ENCODE data around the gene PHYKPL.
A peak's percentile ranks its signal among the peaks of the same experiment; 100 is the strongest.
"Not testable (repeated sequence)": the region's sequence is repeated elsewhere in the genome, so short reads cannot be mapped to it uniquely, and the experiment has no call there.

PHYKPL gene

GRCh38 chr5:178249191-178249989, 16.8 kb upstream of the PHYKPL start:
- Mint-ChIP-seq H3K4me3 (peak overlapping the region; percentile 37), H3K9me3 (no peaks in the 10 kb centered on the region), H3K27me3 (no peaks in the 10 kb centered on the region), H3K27ac (peak overlapping the region; percentile 71), H3K36me3 (no peaks in the 10 kb centered on the region), H3K4me1 (peaks cover 9% of the 10 kb centered on the region)

- no peak overlapping the region for H3K4me3 Mint-ChIP-seq
- H3K4me1 Mint-ChIP-seq = peaks cover 9% of the 10 kb centered on the region
- H3K27ac Mint-ChIP-seq = no peak overlapping the region
- no peaks in the 10 kb centered on the region for H3K36me3 Mint-ChIP-seq
- no peaks in the 10 kb centered on the region for H3K9me3 Mint-ChIP-seq
- no peaks in the 10 kb centered on the region for H3K27me3 Mint-ChIP-seq
Measured at GRCh38 chr5:178248750-178249149, 16.1 kb upstream of the PHYKPL start.

GRCh38 chr5:178247481-178248456, 15.2 kb upstream of the PHYKPL start:
- H3K9me3 Mint-ChIP-seq = no peaks in the 10 kb centered on the region
- no peak overlapping the region for H3K4me3 Mint-ChIP-seq
- H3K27me3 Mint-ChIP-seq = no peaks in the 10 kb centered on the region
- no peaks in the 10 kb centered on the region for H3K36me3 Mint-ChIP-seq
- H3K27ac Mint-ChIP-seq = no peak overlapping the region
- H3K4me1 Mint-ChIP-seq = peaks cover 9% of the 10 kb centered on the region

- H3K9me3 Mint-ChIP-seq = no peaks in the 10 kb centered on the region
- H3K27ac Mint-ChIP-seq = no peak overlapping the region
- H3K27me3 Mint-ChIP-seq = no peaks in the 10 kb centered on the region
- peaks cover 14% of the 10 kb centered on the region for H3K4me1 Mint-ChIP-seq
- no peaks in the 10 kb centered on the region for H3K36me3 Mint-ChIP-seq
- H3K4me3 Mint-ChIP-seq = no peak overlapping the region
Measured at GRCh38 chr5:178246624-178247279, 14.2 kb upstream of the PHYKPL start.

GRCh38 chr5:178245389-178245788, 12.8 kb upstream of the PHYKPL start:
- H3K4me3 Mint-ChIP-seq = no peak overlapping the region
- no peaks in the 10 kb centered on the region for H3K27me3 Mint-ChIP-seq
- no peak overlapping the region for H3K27ac Mint-ChIP-seq
- H3K9me3 Mint-ChIP-seq = no peaks in the 10 kb centered on the region
- peaks cover 24% of the 10 kb centered on the region for H3K4me1 Mint-ChIP-seq
- H3K36me3 Mint-ChIP-seq = no peaks in the 10 kb centered on the region

GRCh38 chr5:178244576-178244975, 12.0 kb upstream of the PHYKPL start:
- no peaks in the 10 kb centered on the region for H3K27me3 Mint-ChIP-seq
- H3K27ac Mint-ChIP-seq = no peak overlapping the region
- no peaks in the 10 kb centered on the region for H3K9me3 Mint-ChIP-seq
- no peaks in the 10 kb centered on the region for H3K36me3 Mint-ChIP-seq
- peaks cover 27% of the 10 kb centered on the region for H3K4me1 Mint-ChIP-seq
- no peak overlapping the region for H3K4me3 Mint-ChIP-seq

GRCh38 chr5:178242416-178242815, 9.8 kb upstream of the PHYKPL start:
- Mint-ChIP-seq H3K27me3 (no peaks in the 10 kb centered on the region), H3K4me1 (peaks cover 34% of the 10 kb centered on the region), H3K9me3 (no peaks in the 10 kb centered on the region), H3K27ac (no peak overlapping the region), H3K4me3 (no peak overlapping the region), H3K36me3 (no peaks in the 10 kb centered on the region)

- H3K4me1 Mint-ChIP-seq = peaks cover 36% of the 10 kb centered on the region
- no peak overlapping the region for H3K4me3 Mint-ChIP-seq
- H3K9me3 Mint-ChIP-seq = no peaks in the 10 kb centered on the region
- no peak overlapping the region for H3K27ac Mint-ChIP-seq
- H3K36me3 Mint-ChIP-seq = no peaks in the 10 kb centered on the region
- H3K27me3 Mint-ChIP-seq = no peaks in the 10 kb centered on the region
Measured at GRCh38 chr5:178241688-178242231, 9.2 kb upstream of the PHYKPL start.

- no peaks in the 10 kb centered on the region for H3K36me3 Mint-ChIP-seq
- H3K4me1 Mint-ChIP-seq = peaks cover 36% of the 10 kb centered on the region
- H3K4me3 Mint-ChIP-seq = peak overlapping the region; percentile 62
- no peaks in the 10 kb centered on the region for H3K27me3 Mint-ChIP-seq
- H3K27ac Mint-ChIP-seq = peak overlapping the region; percentile 78
- H3K9me3 Mint-ChIP-seq = no peaks in the 10 kb centered on the region
Measured at GRCh38 chr5:178241231-178241663, 8.6 kb upstream of the PHYKPL start.

GRCh38 chr5:178240766-178241165, 8.2 kb upstream of the PHYKPL start:
- H3K27me3 Mint-ChIP-seq = no peaks in the 10 kb centered on the region
- no peaks in the 10 kb centered on the region for H3K36me3 Mint-ChIP-seq
- peak overlapping the region; percentile 62 for H3K4me3 Mint-ChIP-seq
- H3K9me3 Mint-ChIP-seq = no peaks in the 10 kb centered on the region
- H3K4me1 Mint-ChIP-seq = peaks cover 36% of the 10 kb centered on the region
- peak overlapping the region; percentile 78 for H3K27ac Mint-ChIP-seq

GRCh38 chr5:178240341-178240741, 7.7 kb upstream of the PHYKPL start:
- H3K9me3 Mint-ChIP-seq = no peaks in the 10 kb centered on the region
- no peaks in the 10 kb centered on the region for H3K36me3 Mint-ChIP-seq
- H3K27me3 Mint-ChIP-seq = no peaks in the 10 kb centered on the region
- peaks cover 36% of the 10 kb centered on the region for H3K4me1 Mint-ChIP-seq
- peak overlapping the region; percentile 78 for H3K27ac Mint-ChIP-seq
- H3K4me3 Mint-ChIP-seq = peak overlapping the region; percentile 62

GRCh38 chr5:178239626-178240301, 7.2 kb upstream of the PHYKPL start:
- H3K27me3 Mint-ChIP-seq, H3K36me3 Mint-ChIP-seq, H3K9me3 Mint-ChIP-seq: not testable (repeated sequence)
- peak overlapping the region; percentile 70 for H3K27ac Mint-ChIP-seq
- peak overlapping the region; percentile 15 for H3K4me3 Mint-ChIP-seq
- H3K4me1 Mint-ChIP-seq = peaks cover 40% of the 10 kb centered on the region

GRCh38 chr5:178238711-178239592, 6.3 kb upstream of the PHYKPL start:
- H3K27me3 Mint-ChIP-seq = no peaks in the 10 kb centered on the region
- peak overlapping the region; percentile 59 for H3K27ac Mint-ChIP-seq
- H3K4me1 Mint-ChIP-seq = peaks cover 43% of the 10 kb centered on the region
- H3K9me3 Mint-ChIP-seq = no peaks in the 10 kb centered on the region
- no peak overlapping the region for H3K4me3 Mint-ChIP-seq
- no peaks in the 10 kb centered on the region for H3K36me3 Mint-ChIP-seq

- H3K4me3 Mint-ChIP-seq = no peak overlapping the region
- peaks cover 46% of the 10 kb centered on the region for H3K4me1 Mint-ChIP-seq
- peak overlapping the region; percentile 72 for H3K27ac Mint-ChIP-seq
- H3K27me3 Mint-ChIP-seq = no peaks in the 10 kb centered on the region
- H3K36me3 Mint-ChIP-seq = no peaks in the 10 kb centered on the region
- no peaks in the 10 kb centered on the region for H3K9me3 Mint-ChIP-seq
Measured at GRCh38 chr5:178238313-178238635, 5.7 kb upstream of the PHYKPL start.

All from activated naive CD4-positive, alpha-beta T cell treated with anti-CD3 and anti-CD28 coated beads, Interleukin-2, amount 50 U/mL, for 24 hours (primary cell).